ENCODE results near the gene RIMS4. TPM values are rescaled to one million over a fixed set of nuclear protein-coding genes. Genes with fewer than 3 reads are reported as not detected.

Gene RIMS4
- total and polyA plus RNA-seq, 10 of the 15 experiments (the other 5 are each of a cell fraction or from before 2014, with no cell fraction given): under 0.01 to 0.07 (median 0.05) TPM; not detected in 5

GRCh38 chr20:44738813-44739477 is 71.4 kb downstream of the RIMS4 start:
- H3K27ac ChIP-seq (ENCODE audit: control insufficient read depth, insufficient read depth): no peak overlapping the region
- intact Hi-C loops (cut with micrococcal nuclease; ENCODE audit: unreplicated experiment): no loop called here
- peak; percentile 83 for FAIRE-seq
- peak overlapping the region; percentile 45 for H2AFZ ChIP-seq (ENCODE audit: control insufficient read depth, low read depth, low read length)
- SMC1A ChIA-PET (ENCODE audit: uncharacterized antibody, unreplicated experiment): interaction anchor here (1.0 to 1.6 kb wide), 4 partner anchors 9 to 150 kb away, joined by 3 to 4 read pairs (median 3); no protein-coding TSS in a partner anchor
- DNase-seq (ENCODE audit: low read depth, low spot score): peak; percentile 63
- no peaks in the 10 kb centered on the region for H3K4me1 ChIP-seq (ENCODE audit: control insufficient read depth, insufficient read depth, low read length)
- no peak overlapping the region for H3K4me3 ChIP-seq
- BruUV-seq (replicated peaks): no TSS peak
- H3K9ac ChIP-seq (ENCODE audit: control insufficient read depth, insufficient read depth, low read length): no peak overlapping the region
- RAD21 ChIA-PET (ENCODE audit: unreplicated experiment): no interaction called here
- peak; percentile 90 for ATAC-seq
- no peaks in the 10 kb centered on the region for H3K36me3 ChIP-seq (ENCODE audit: control insufficient read depth in 2 of 2, insufficient read depth in 2 of 2, low read length in 1 of 2)
- no peaks in the 10 kb centered on the region for H3K79me2 ChIP-seq (ENCODE audit: control insufficient read depth, insufficient read depth, low read length)
- no peak overlapping the region for H3K4me2 ChIP-seq (ENCODE audit: control insufficient read depth, insufficient read depth)
- POLR2A ChIA-PET: no interaction called here
- CTCF ChIA-PET: interaction anchor here (0.9 to 3.0 kb wide), 6 partner anchors 9 to 429 kb away, joined by 3 to 10 read pairs (median 4); no protein-coding TSS in a partner anchor
- H3K27me3 ChIP-seq (replicated peaks in 1 of 2; ENCODE audit: control insufficient read depth in 2 of 2, insufficient read depth in 2 of 2, low read length in 1 of 2): no peaks in the 10 kb centered on the region
- in situ Hi-C loops (cut with MboI): no loop called here
- H3K9me3 ChIP-seq (replicated peaks; ENCODE audit: control insufficient read depth, insufficient read depth, low read length): peaks cover 6% of the 10 kb centered on the region; the same call in 2 of the 3 replicates
- no peaks in the 10 kb centered on the region for H4K20me1 ChIP-seq (ENCODE audit: control insufficient read depth, insufficient read depth)
- WGBS (ENCODE audit: insufficient coverage, insufficient replicate concordance, low lambda C conversion rate, missing lambda C conversion rate): 39% methylated on average over 7 of the region's 7 CpGs
- TF ChIP-seq YBX1 (IDR thresholded peaks at IDR 0.05) (no peak), SUPT20H (IDR thresholded peaks at IDR 0.05; ENCODE audit: borderline replicate concordance, control insufficient read depth, low read depth, low read length) (no peak), WRNIP1 (IDR thresholded peaks at IDR 0.05; ENCODE audit: borderline replicate concordance, low read depth, low read length) (no peak), ZNF384 (IDR thresholded peaks at IDR 0.05; ENCODE audit: borderline replicate concordance, low read depth, low read length) (no peak), EED (IDR thresholded peaks at IDR 0.05; ENCODE audit: low read depth) (no peak), BHLHE40 (IDR thresholded peaks at IDR 0.05; ENCODE audit: borderline replicate concordance in 1 of 2, low read depth in 2 of 2, low read length in 1 of 2) (no peak), TBL1XR1 (IDR thresholded peaks at IDR 0.05; ENCODE audit: low read depth, low read length) (no peak), KLF5 (IDR thresholded peaks at IDR 0.05; ENCODE audit: partially characterized antibody) (no peak), ZBTB40 (IDR thresholded peaks at IDR 0.05; ENCODE audit: borderline replicate concordance) (no peak), ZBTB11 (CRISPR knock-in tag; IDR thresholded peaks at IDR 0.05) (no peak), KAT2A (conservative IDR thresholded peaks at IDR 0.05; ENCODE audit: control insufficient read depth, low read depth, low read length) (no peak), NKRF (conservative IDR thresholded peaks at IDR 0.05) (no peak), RFX5 (IDR thresholded peaks at IDR 0.05; ENCODE audit: low read depth, low read length) (no peak), RBBP5 (conservative IDR thresholded peaks at IDR 0.05) (no peak), HCFC1 (IDR thresholded peaks at IDR 0.05; ENCODE audit: low read length) (peak; percentile 80)
